ENCODE results near the gene KIF21A. TPM values are rescaled to one million over a fixed set of nuclear protein-coding genes. Genes with fewer than 3 reads are reported as not detected.
A peak's percentile ranks its signal among the peaks of the same experiment; 100 is the strongest.
"Not testable (repeated sequence)": the region's sequence is repeated elsewhere in the genome, so short reads cannot be mapped to it uniquely, and the experiment has no call there.

The KIF21A gene
- total RNA-seq, 1 experiment from 2014 or later: 29.1 TPM

GRCh38 chr12:39476121-39476520, 33.2 kb upstream of the KIF21A start:
- DNase-seq (ENCODE audit: low read depth, low spot score): no peak
- POLR2A ChIA-PET: no interaction called here

GRCh38 chr12:39475136-39475535, 32.2 kb upstream of the KIF21A start:
- H3K9me3 ChIP-seq (ENCODE audit: control insufficient read depth in 1 of 2, insufficient read depth in 1 of 2, low read depth in 1 of 2, low read length in 2 of 2); H3K36me3 ChIP-seq (ENCODE audit: control insufficient read depth in 1 of 2, insufficient read depth in 2 of 2, low read length in 2 of 2); intact Hi-C loops (cut with micrococcal nuclease); H2AFZ ChIP-seq (ENCODE audit: low read depth, low read length, poor library complexity, severe bottlenecking); POLR2A ChIA-PET; H3K27ac ChIP-seq (ENCODE audit: low read depth, low read length); H3K9me2 ChIP-seq (ENCODE audit: insufficient read depth); RAD21 ChIA-PET (ENCODE audit: low non-redundant PET in 1 of 2, low total read pairs in 2 of 2, uncharacterized antibody in 2 of 2, unreplicated experiment in 2 of 2); H3K4me1 ChIP-seq (ENCODE audit: control insufficient read depth in 1 of 2, insufficient read depth in 2 of 2, low read length in 2 of 2); H3K9ac ChIP-seq (ENCODE audit: low read length); CTCF ChIA-PET; H3K4me3 ChIP-seq (replicated peaks in 1 of 2; ENCODE audit: low read depth in 1 of 2, low read length in 2 of 2); ATAC-seq; BruUV-seq (replicated peaks); H4K20me1 ChIP-seq (ENCODE audit: insufficient read depth); H3K4me2 ChIP-seq (ENCODE audit: low read length); DNase-seq (ENCODE audit: low read depth, low spot score); H3K27me3 ChIP-seq (ENCODE audit: insufficient read depth, low read length); H3K79me2 ChIP-seq (ENCODE audit: insufficient read depth, low read length): not testable (repeated sequence)

More at GRCh38 chr12:39476121-39476520, 33.2 kb upstream of the KIF21A start:
- intact Hi-C loops (cut with micrococcal nuclease): no loop called here
- no TSS peak for BruUV-seq (replicated peaks)
- no peak for TF ChIP-seq TCF7L2 (IDR thresholded peaks at IDR 0.05; ENCODE audit: borderline replicate concordance, extremely low read depth, insufficient read depth, insufficient read length)
- TF ChIP-seq RAD21 (IDR thresholded peaks at IDR 0.05; ENCODE audit: low read depth): 0 out of 2 replicates have a peak, but pooled peaks have one; percentile 9
- no peak for TF ChIP-seq POLR2AphosphoS5 (IDR thresholded peaks at IDR 0.05; ENCODE audit: low read depth, low read length)
- peak in 1 of 3 experiments; percentile 20; a peak in 1 of 6 replicates for TF ChIP-seq CTCF (IDR thresholded peaks at IDR 0.05 in 2 of 3, conservative IDR thresholded peaks at IDR 0.05 in 1 of 3; ENCODE audit: borderline replicate concordance in 1 of 3, insufficient read depth in 1 of 3, low read depth in 2 of 3, low read length in 2 of 3)
- peak; percentile 68; the same call in 1 of the 2 replicates for ATAC-seq
- H3K9me3 ChIP-seq (ENCODE audit: control insufficient read depth in 1 of 2, insufficient read depth in 1 of 2, low read depth in 1 of 2, low read length in 2 of 2): no peaks in the 10 kb centered on the region
- ChIA-PET CTCF (no interaction called here), RAD21 (ENCODE audit: low non-redundant PET in 1 of 2, low total read pairs in 2 of 2, uncharacterized antibody in 2 of 2, unreplicated experiment in 2 of 2) (no interaction called here)
- H3K4me2 ChIP-seq (ENCODE audit: low read length): no peak overlapping the region
- no peaks in the 10 kb centered on the region for H3K9me2 ChIP-seq (ENCODE audit: insufficient read depth)
- H4K20me1 ChIP-seq (ENCODE audit: insufficient read depth): no peaks in the 10 kb centered on the region
- H3K79me2 ChIP-seq (ENCODE audit: insufficient read depth, low read length): no peaks in the 10 kb centered on the region
- no peaks in the 10 kb centered on the region for H3K36me3 ChIP-seq (ENCODE audit: control insufficient read depth in 1 of 2, insufficient read depth in 2 of 2, low read length in 2 of 2)
- H3K27ac ChIP-seq (ENCODE audit: low read depth, low read length): no peak overlapping the region
- H3K27me3 ChIP-seq (ENCODE audit: insufficient read depth, low read length): no peaks in the 10 kb centered on the region
- H3K4me3 ChIP-seq (replicated peaks in 1 of 2; ENCODE audit: low read depth in 1 of 2, low read length in 2 of 2): no peak overlapping the region
- H2AFZ ChIP-seq (ENCODE audit: low read depth, low read length, poor library complexity, severe bottlenecking): no peak overlapping the region
- H3K9ac ChIP-seq (ENCODE audit: low read length): no peak overlapping the region
- no peaks in the 10 kb centered on the region for H3K4me1 ChIP-seq (ENCODE audit: control insufficient read depth in 1 of 2, insufficient read depth in 2 of 2, low read length in 2 of 2)

All from HCT116 (cell line).